PC-9 (cell line): Measurements from ENCODE around the gene HMGA1. TPM values are rescaled to one million over a fixed set of nuclear protein-coding genes. Genes with fewer than 3 reads are reported as not detected.

ENCODE experiments used
- BruUV-seq: library from RNA; stranded (reverse); fragments of 400-500 nt; replicated peaks from 2 replicates; lab custom pipeline; 2021; lab: Mats Ljungman, UMichigan
- CTCF ChIA-PET: fragments of 300-600 bp; sonication (Branson Sonifier 250); formaldehyde crosslinking; loops from one replicate; lab custom pipeline; 2022; ENCODE audit warnings: antibody characterized with exemption; lab: Charles Lee
- POLR2A ChIA-PET: fragments of 300-600 bp; sonication (Branson Sonifier 250); formaldehyde crosslinking; loops from one replicate; lab custom pipeline; 2022; ENCODE audit warnings: antibody characterized with exemption; ENCODE audit not compliant: unreplicated experiment; lab: Charles Lee
- DNase-seq, 2 experiments: peaks; one replicate each; pipeline versions ENCODE4 v3.0.0 to v3.0.0-alpha.2; 2015 to 2022; ENCODE audit warnings: mixed read lengths in 1 of 2
- H2AFZ ChIP-seq: fragments of 200-600 bp; sonication (generic); 2 replicates; pipeline ENCODE4 v1.8.1; 2017; ENCODE audit warnings: antibody characterized with exemption
- H3F3A ChIP-seq: fragments of 200-600 bp; sonication (generic); 2 replicates; pipeline ENCODE4 v1.8.1; 2017; ENCODE audit warnings: antibody characterized with exemption, mild to moderate bottlenecking, low read depth; ENCODE audit not compliant: insufficient read depth
- H3K27ac ChIP-seq: fragments of 200-600 bp; sonication (generic); 2 replicates; pipeline ENCODE4 v1.6.1; 2016; ENCODE audit warnings: mixed run types
- H3K27me3 ChIP-seq: fragments of 200-600 bp; sonication (generic); 2 replicates; pipeline ENCODE4 v1.6.1; 2016; ENCODE audit warnings: low read depth, mixed run types; ENCODE audit not compliant: insufficient read depth
- H3K36me3 ChIP-seq: fragments of 200-600 bp; sonication (generic); 2 replicates; pipeline ENCODE4 v1.6.1; 2016; ENCODE audit warnings: low read depth, mixed run types
- H3K4me1 ChIP-seq: fragments of 200-600 bp; sonication (generic); replicated peaks from 2 replicates; pipeline ENCODE4 v1.6.1; 2016; ENCODE audit warnings: mixed run types; ENCODE audit not compliant: insufficient read depth
- H3K4me2 ChIP-seq: fragments of 200-600 bp; sonication (generic); 2 replicates; pipeline ENCODE4 v1.6.1; 2017; ENCODE audit warnings: mixed run types
- H3K4me3 ChIP-seq: fragments of 200-600 bp; sonication (generic); 2 replicates; pipeline ENCODE4 v1.6.1; 2016; ENCODE audit warnings: mixed run types
- H3K79me2 ChIP-seq: fragments of 200-600 bp; sonication (generic); 2 replicates; pipeline ENCODE4 v1.6.1; 2017; ENCODE audit warnings: low read depth, mixed run types
- H3K9me2 ChIP-seq: fragments of 200-600 bp; sonication (generic); 2 replicates; pipeline ENCODE4 v1.8.1; 2017; ENCODE audit warnings: mild to moderate bottlenecking; ENCODE audit not compliant: insufficient read depth
- H3K9me3 ChIP-seq: fragments of 200-600 bp; sonication (generic); 2 replicates; pipeline ENCODE4 v1.8.1; 2016; ENCODE audit warnings: low read depth; ENCODE audit not compliant: insufficient read depth
- H4K20me1 ChIP-seq: fragments of 200-600 bp; sonication (generic); 2 replicates; pipeline ENCODE4 v1.8.1; 2017; ENCODE audit not compliant: insufficient read depth
- EZH2 ChIP-seq: fragments of 200-600 bp; sonication (generic); IDR thresholded peaks from 2 replicates; pipeline ENCODE4 v1.8.0; 2017; ENCODE audit warnings: antibody characterized with exemption, low read depth
- intact Hi-C: fragments of 100-400 bp; cut with micrococcal nuclease; formaldehyde crosslinking; loops from one replicate; pipeline ENCODE4 v1.10.0; 2022; ENCODE audit not compliant: unreplicated experiment
- total RNA-seq: library from RNA; stranded (reverse); gene quantifications from 2 replicates; pipeline ENCODE4 v1.2.3, GENCODE V29; 2021
- TF ChIP-seq, protein P1 (sequence below): fragments of 200-600 bp; sonication (generic); conservative IDR thresholded peaks from 2 replicates; pipeline ENCODE4 v1.6.1; 2017; ENCODE audit warnings: mixed run types, antibody characterized with exemption, mild to moderate bottlenecking, moderate library complexity

HMGA1 gene
- total RNA-seq, 1 experiment from 2014 or later: 1,951 TPM

DNA sequence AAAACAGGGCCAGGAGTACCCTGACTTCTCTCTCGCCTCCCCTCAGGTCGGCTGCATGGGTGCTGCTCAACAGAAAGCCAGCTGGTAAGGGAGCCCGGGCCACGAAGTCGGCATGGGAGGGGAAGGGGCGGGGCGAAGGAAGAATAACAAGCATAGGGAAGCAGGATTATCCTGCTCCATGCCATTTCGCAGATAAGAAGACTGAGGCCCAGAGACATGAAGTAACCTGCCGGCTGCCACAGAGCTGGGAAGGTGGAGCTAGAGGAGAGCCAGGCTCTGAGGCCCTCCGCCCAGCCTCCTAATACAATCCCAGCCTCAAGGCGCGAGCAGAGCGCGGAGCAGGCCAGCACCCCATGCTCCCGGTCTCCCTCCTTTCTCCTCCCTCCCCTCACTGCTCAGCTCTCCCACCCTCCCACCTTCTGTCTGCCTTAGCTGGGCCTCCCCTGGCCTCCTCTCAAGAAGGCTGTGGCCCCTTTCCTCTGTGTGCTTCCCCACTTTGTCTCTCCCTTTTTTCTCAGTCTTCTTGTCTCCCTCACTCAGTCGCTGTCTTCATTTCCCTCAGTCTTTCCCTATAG is 13.2 kb upstream of the HMGA1 start:
- Histone ChIP-seq H3K36me3 (no peaks in the 10 kb centered on the region), H3F3A (peaks cover 43% of the 10 kb centered on the region), H3K79me2 (no peaks in the 10 kb centered on the region), H4K20me1 (no peaks in the 10 kb centered on the region), H3K4me2 (peak overlapping the region; percentile 85), H2AFZ (peak overlapping the region; percentile 77), H3K4me3 (peak overlapping the region; percentile 53), H3K9me2 (no peaks in the 10 kb centered on the region), H3K27ac (peak overlapping the region; percentile 80), H3K27me3 (no peaks in the 10 kb centered on the region), H3K4me1 (peaks cover 52% of the 10 kb centered on the region), H3K9me3 (no peaks in the 10 kb centered on the region; the same call in 1 of the 2 replicates)
- ChIA-PET POLR2A (interaction anchor here (0.6 to 1.0 kb wide), 4 partner anchors 13 to 238 kb away, joined by 3 to 16 read pairs (median 6); partner anchors contain the start of gene HMGA1), CTCF (interaction anchor here (0.8 to 1.0 kb wide), 2 partner anchors 60 to 192 kb away, joined by 5 to 7 read pairs; no protein-coding TSS in a partner anchor)
- intact Hi-C loops: no loop called here
- no peak for DNase-seq
- no TSS peak for BruUV-seq
- no peak for TF ChIP-seq EZH2
- TF ChIP-seq, protein P1, sequence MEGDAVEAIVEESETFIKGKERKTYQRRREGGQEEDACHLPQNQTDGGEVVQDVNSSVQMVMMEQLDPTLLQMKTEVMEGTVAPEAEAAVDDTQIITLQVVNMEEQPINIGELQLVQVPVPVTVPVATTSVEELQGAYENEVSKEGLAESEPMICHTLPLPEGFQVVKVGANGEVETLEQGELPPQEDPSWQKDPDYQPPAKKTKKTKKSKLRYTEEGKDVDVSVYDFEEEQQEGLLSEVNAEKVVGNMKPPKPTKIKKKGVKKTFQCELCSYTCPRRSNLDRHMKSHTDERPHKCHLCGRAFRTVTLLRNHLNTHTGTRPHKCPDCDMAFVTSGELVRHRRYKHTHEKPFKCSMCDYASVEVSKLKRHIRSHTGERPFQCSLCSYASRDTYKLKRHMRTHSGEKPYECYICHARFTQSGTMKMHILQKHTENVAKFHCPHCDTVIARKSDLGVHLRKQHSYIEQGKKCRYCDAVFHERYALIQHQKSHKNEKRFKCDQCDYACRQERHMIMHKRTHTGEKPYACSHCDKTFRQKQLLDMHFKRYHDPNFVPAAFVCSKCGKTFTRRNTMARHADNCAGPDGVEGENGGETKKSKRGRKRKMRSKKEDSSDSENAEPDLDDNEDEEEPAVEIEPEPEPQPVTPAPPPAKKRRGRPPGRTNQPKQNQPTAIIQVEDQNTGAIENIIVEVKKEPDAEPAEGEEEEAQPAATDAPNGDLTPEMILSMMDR: no peak

DNA sequence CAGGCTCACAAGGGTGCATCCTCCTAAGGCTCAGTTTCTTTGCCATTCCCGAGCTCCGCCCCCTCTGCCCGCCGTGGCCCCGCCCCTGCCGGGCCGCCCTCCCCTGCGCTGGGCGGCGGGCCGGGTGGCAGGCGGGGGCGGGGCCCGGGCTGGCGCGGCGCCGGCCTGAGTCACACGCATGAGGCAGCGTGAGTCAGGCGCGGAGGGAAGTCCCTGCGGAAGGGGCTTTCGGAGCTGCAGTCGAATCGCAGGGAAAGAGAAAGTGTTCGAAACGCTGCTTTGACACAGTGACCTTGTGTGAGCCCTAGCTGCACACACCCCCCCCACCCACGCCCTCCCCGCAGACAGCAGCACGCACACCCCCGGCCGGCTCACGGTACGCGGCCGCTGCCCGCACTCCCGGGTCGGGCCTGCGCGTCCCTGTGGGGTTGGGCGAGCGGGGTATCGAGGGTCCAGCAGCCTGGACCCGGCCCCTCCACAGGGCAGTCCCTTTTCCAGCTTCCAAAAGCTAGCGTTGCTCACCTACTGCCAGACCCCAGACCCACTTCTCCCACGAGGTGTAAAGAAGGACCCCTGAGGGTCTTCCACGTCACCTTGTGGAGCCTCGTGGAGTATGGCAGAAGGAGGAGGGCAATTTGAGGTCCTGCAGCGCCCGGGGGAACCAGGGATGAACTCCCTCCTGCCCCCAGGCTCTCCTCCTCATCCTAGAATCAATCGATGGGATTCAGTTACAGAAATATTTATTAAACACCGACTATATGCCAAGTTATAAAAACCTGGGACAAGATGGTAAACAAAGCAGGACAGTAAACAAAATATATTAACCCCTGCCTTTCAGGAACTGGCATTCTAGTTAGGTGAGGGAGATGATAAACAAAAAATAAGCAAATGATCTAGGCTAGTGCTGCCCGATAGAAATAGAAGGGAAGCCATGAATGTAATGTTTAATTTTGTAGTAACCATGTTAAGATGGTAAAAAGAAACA is 12.4 kb upstream of the HMGA1 start:
- Histone ChIP-seq H2AFZ (peak overlapping the region; percentile 77), H3K4me1 (peaks cover 60% of the 10 kb centered on the region), H4K20me1 (no peaks in the 10 kb centered on the region), H3K27ac (peak overlapping the region; percentile 98), H3F3A (peaks cover 46% of the 10 kb centered on the region), H3K36me3 (no peaks in the 10 kb centered on the region), H3K4me3 (peak overlapping the region; percentile 80), H3K4me2 (peak overlapping the region; percentile 100), H3K79me2 (no peaks in the 10 kb centered on the region), H3K9me3 (no peaks in the 10 kb centered on the region; the same call in 1 of the 2 replicates), H3K27me3 (no peaks in the 10 kb centered on the region), H3K9me2 (no peaks in the 10 kb centered on the region)
- POLR2A ChIA-PET: interaction anchor here (0.6 to 1.0 kb wide), 4 partner anchors 12 to 238 kb away, joined by 3 to 16 read pairs (median 6); partner anchors contain the start of gene HMGA1
- TSS peak; percentile 86 for BruUV-seq
- peak; percentile 90 to 93 for DNase-seq
- TF ChIP-seq, protein P1: no peak
- no peak for TF ChIP-seq EZH2
- intact Hi-C loops: no loop called here
- CTCF ChIA-PET: interaction anchor here (0.7 to 1.0 kb wide), 3 partner anchors 61 to 415 kb away, joined by 3 to 7 read pairs (median 5); no protein-coding TSS in a partner anchor

DNA sequence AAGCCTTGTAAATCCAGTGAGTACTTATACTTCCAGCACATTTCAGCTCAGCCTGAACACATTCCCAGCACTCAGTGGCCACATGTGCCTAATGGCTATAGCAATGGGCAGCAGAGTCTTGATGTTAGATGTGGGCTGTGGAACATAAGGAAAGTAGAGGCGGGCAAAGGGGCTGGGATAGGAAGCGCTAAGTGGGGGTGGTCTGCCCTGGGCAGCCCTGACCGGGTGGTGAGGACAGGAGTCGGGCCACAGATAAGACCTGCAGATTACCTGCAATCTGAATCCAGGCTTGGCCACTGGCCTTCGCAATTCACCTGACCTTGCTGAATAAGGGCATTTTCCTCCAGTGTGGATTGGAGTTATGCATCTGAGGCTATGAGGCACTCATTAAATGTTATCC is 11.1 kb upstream of the HMGA1 start:
- no peaks in the 10 kb centered on the region for H3K9me2 ChIP-seq
- H3K4me3 ChIP-seq: no peak overlapping the region
- POLR2A ChIA-PET: no interaction called here
- peak overlapping the region; percentile 98 for H3K27ac ChIP-seq
- no peaks in the 10 kb centered on the region for H3K36me3 ChIP-seq
- BruUV-seq: no TSS peak
- no peaks in the 10 kb centered on the region; the same call in 1 of the 2 replicates for H3K9me3 ChIP-seq
- H2AFZ ChIP-seq: no peak overlapping the region
- DNase-seq: peak in 1 of 2 experiments; percentile 1
- CTCF ChIA-PET: interaction anchor here (0.6 kb wide), 1 partner anchor 26 kb away, joined by 4 read pairs; no protein-coding TSS in a partner anchor
- intact Hi-C loops: no loop called here
- no peaks in the 10 kb centered on the region for H3K79me2 ChIP-seq
- H4K20me1 ChIP-seq: no peaks in the 10 kb centered on the region
- peaks cover 73% of the 10 kb centered on the region for H3K4me1 ChIP-seq
- no peak overlapping the region for H3K4me2 ChIP-seq
- TF ChIP-seq, protein P1: no peak
- TF ChIP-seq EZH2: no peak
- H3K27me3 ChIP-seq: no peaks in the 10 kb centered on the region
- H3F3A ChIP-seq: peaks cover 59% of the 10 kb centered on the region
